Endothelial cell of umbilical vein (primary cell): Measurements from ENCODE around the gene GJB2. TPM values are rescaled to one million over a fixed set of nuclear protein-coding genes. Genes with fewer than 3 reads are reported as not detected.

ENCODE experiments used
- BruUV-seq: library from RNA; stranded (reverse); fragments of 400-500 nt; replicated peaks from 2 replicates; lab custom pipeline; 2021; lab: Mats Ljungman, UMichigan
- CTCF ChIA-PET: fragments of 300-600, 350-600 bp; sonication (Branson Sonifier 250); formaldehyde crosslinking; loops from one replicate; lab custom pipeline; 2021; ENCODE audit warnings: antibody characterized with exemption, inconsistent platforms; lab: Charles Lee
- POLR2A ChIA-PET: fragments of 300-600, 350-600 bp; sonication (Branson Sonifier 250); formaldehyde crosslinking; loops from one replicate; lab custom pipeline; 2021; ENCODE audit warnings: antibody characterized with exemption, inconsistent platforms; lab: Charles Lee
- DNase-seq: peaks from one replicate; pipeline ENCODE4 v3.0.0-alpha.2; 2011; ENCODE audit warnings: low read depth, low spot score
- FAIRE-seq: peaks from 2 replicates; lab custom pipeline; 2011; peaks lifted over from hg19 to GRCh38; lab: Jason Lieb, UNC
- H2AFZ ChIP-seq: 2 replicates; pipeline ENCODE4 v1.6.0; 2012; ENCODE audit warnings: low read depth, low read length, control low read depth, inconsistent platforms
- H3K27ac ChIP-seq: 2 replicates; pipeline ENCODE4 v1.5.1; 2011; ENCODE audit warnings: low read depth, mild to moderate bottlenecking, control low read depth, low read length, moderate library complexity; ENCODE audit not compliant: insufficient read depth
- H3K27me3 ChIP-seq, 2 experiments: 2 replicates each; pipeline versions ENCODE4 v1.6.0 to v1.6.1; 2011; ENCODE audit warnings: low read length in 2 of 2, mixed read lengths in 1 of 2; ENCODE audit not compliant: control insufficient read depth in 2 of 2, insufficient read depth in 2 of 2
- H3K36me3 ChIP-seq, 2 experiments: 2 replicates in 1 of 2; 3 replicates in 1 of 2; pipeline ENCODE4 v1.5.1; 2011; ENCODE audit warnings: low read length in 2 of 2, mild to moderate bottlenecking in 1 of 2, moderate library complexity in 1 of 2; ENCODE audit not compliant: control insufficient read depth in 2 of 2, insufficient read depth in 2 of 2; ENCODE audit errors: extremely low read depth in 1 of 2
- H3K4me1 ChIP-seq: 3 replicates; pipeline ENCODE4 v1.5.1; 2011; ENCODE audit warnings: mild to moderate bottlenecking, low read length; ENCODE audit not compliant: control insufficient read depth, insufficient read depth; ENCODE audit errors: extremely low read depth
- H3K4me2 ChIP-seq: 2 replicates; pipeline ENCODE4 v1.6.1; 2011; ENCODE audit warnings: low read length, control low read depth, mixed read lengths; ENCODE audit not compliant: insufficient read depth
- H3K4me3 ChIP-seq, 3 experiments: fragments of 200-600 bp in 1 of 3; sonication (generic), shearing (Covaris generic) in 1 of 3; replicated peaks in 1 of 3; 2 replicates each; pipeline ENCODE4 v1.5.1; 2011 to 2016; ENCODE audit warnings: control low read depth in 3 of 3, low read length in 3 of 3, mild to moderate bottlenecking in 2 of 3, inconsistent platforms in 1 of 3, low read depth in 1 of 3, moderate library complexity in 1 of 3; ENCODE audit not compliant: insufficient read depth in 1 of 3
- H3K79me2 ChIP-seq: 2 replicates; pipeline ENCODE4 v1.6.0; 2012; ENCODE audit warnings: low read length, inconsistent platforms; ENCODE audit not compliant: control insufficient read depth, insufficient read depth
- H3K9ac ChIP-seq: replicated peaks from 2 replicates; pipeline ENCODE3; 2011; ENCODE audit warnings: low read length, control low read depth; ENCODE audit not compliant: insufficient read depth; ENCODE audit errors: extremely low read depth
- H3K9me1 ChIP-seq: replicated peaks from 3 replicates; pipeline ENCODE4 v1.6.0; 2011; ENCODE audit warnings: mild to moderate bottlenecking, low read length; ENCODE audit not compliant: control insufficient read depth, insufficient read depth; ENCODE audit errors: extremely low read depth
- H3K9me3 ChIP-seq: replicated peaks from 2 replicates; pipeline ENCODE4 v1.5.1; 2012; ENCODE audit warnings: low read length, inconsistent platforms; ENCODE audit not compliant: control insufficient read depth, insufficient read depth
- H4K20me1 ChIP-seq: replicated peaks from 2 replicates; pipeline ENCODE3; 2011; ENCODE audit warnings: mild to moderate bottlenecking, low read length; ENCODE audit not compliant: control insufficient read depth, insufficient read depth; ENCODE audit errors: extremely low read depth
- CTCF ChIP-seq, 2 donors: IDR thresholded peaks; 1 replicate in 1 of 2; 2 replicates in 1 of 2; pipeline ENCODE4 v1.5.1; 2011; ENCODE audit warnings: low read length in 2 of 2, mild to moderate bottlenecking in 2 of 2, moderate library complexity in 2 of 2, control low read depth in 1 of 2, inconsistent platforms in 1 of 2, low read depth in 1 of 2; ENCODE audit not compliant: insufficient read depth in 1 of 2; ENCODE audit errors: extremely low read depth in 1 of 2
- EZH2 ChIP-seq: IDR thresholded peaks from 2 replicates; pipeline ENCODE4 v1.6.1; 2012; ENCODE audit warnings: borderline replicate concordance, low read depth, mild to moderate bottlenecking, moderate library complexity, low read length, inconsistent platforms; ENCODE audit not compliant: severe bottlenecking
- FOS ChIP-seq: IDR thresholded peaks from 2 replicates; pipeline ENCODE4 v1.6.1; 2011; ENCODE audit warnings: mild to moderate bottlenecking, low read length, moderate library complexity, borderline replicate concordance; ENCODE audit not compliant: insufficient read depth
- GATA2 ChIP-seq: IDR thresholded peaks from 2 replicates; pipeline ENCODE4 v1.7.0; 2011; ENCODE audit warnings: low read depth, mild to moderate bottlenecking, moderate library complexity, mixed read lengths, low read length; ENCODE audit not compliant: insufficient read length, insufficient read depth
- JUN ChIP-seq: IDR thresholded peaks from 2 replicates; pipeline ENCODE4 v1.6.1; 2011; ENCODE audit warnings: borderline replicate concordance, low read depth; ENCODE audit not compliant: insufficient read length, insufficient read depth
- MYC ChIP-seq: IDR thresholded peaks from one replicate; pipeline ENCODE4 v1.6.1; 2011; ENCODE audit warnings: mild to moderate bottlenecking, low read depth, low read length
- POLR2A ChIP-seq: IDR thresholded peaks from 2 replicates; pipeline ENCODE4 v1.6.1; 2012; ENCODE audit warnings: low read depth, mild to moderate bottlenecking, control low read depth, low read length
- POLR2AphosphoS5 ChIP-seq: IDR thresholded peaks from 2 replicates; pipeline ENCODE4 v1.6.1; 2012; ENCODE audit warnings: low read depth, mild to moderate bottlenecking, control low read depth, low read length, moderate library complexity; ENCODE audit not compliant: insufficient read depth
- dilution Hi-C: fragments of 300-500 bp; cut with MboI; formaldehyde crosslinking; loops from one replicate; pipeline ENCODE4 v1.15.0; 2019; ENCODE audit warnings: low sequenced_read_pairs; ENCODE audit not compliant: extremely low pct_ligation_motif_present
- intact Hi-C: fragments of 100-400 bp; cut with micrococcal nuclease; formaldehyde crosslinking; loops from one replicate; pipeline ENCODE4 v1.10.0; 2022
- polyA plus RNA-seq, 4 experiments: library from polyadenylated mRNA; depleted of rRNA in 3 of 4; stranded (reverse) in 3 of 4; unstranded in 1 of 4; fragments of >200 nt; gene quantifications; 2 replicates each; pipeline versions ENCODE4 v1.2.1 to v1.2.3, GENCODE V29; 2011 to 2012; ENCODE audit warnings: missing spikeins in 1 of 4
- total RNA-seq: library from RNA; stranded (reverse); gene quantifications from 2 replicates; pipeline ENCODE4 v1.2.3, GENCODE V29; 2021
- TF ChIP-seq, protein P1 (sequence below): IDR thresholded peaks from 2 replicates; pipeline ENCODE4 v1.6.1; 2011; ENCODE audit not compliant: insufficient read depth, insufficient read length

The GJB2 gene
- total and polyA plus RNA-seq, 2 donors (not counting 3 experiments of a cell fraction or from before 2014, with no cell fraction given): not detected

- Histone ChIP-seq H3K9me3 (no peaks in the 10 kb centered on the region), H3K4me3 (no peak overlapping the region), H3K9me1 (no peaks in the 10 kb centered on the region), H3K4me2 (no peak overlapping the region), H3K27me3 (peaks cover 6 to 11% of the 10 kb centered on the region in 2 experiments), H3K27ac (no peak overlapping the region), H3K79me2 (no peaks in the 10 kb centered on the region), H3K36me3 (no peaks in the 10 kb centered on the region), H3K4me1 (no peaks in the 10 kb centered on the region), H4K20me1 (no peaks in the 10 kb centered on the region), H2AFZ (no peak overlapping the region), H3K9ac (no peak overlapping the region)
- dilution Hi-C loops (no loop called here), intact Hi-C loops (no loop called here)
- TF ChIP-seq CTCF (IDR thresholded peaks at IDR 0.05; ENCODE audit: extremely low read depth in 1 of 2, insufficient read depth in 1 of 2, low read depth in 1 of 2, low read length in 2 of 2) (no peak), POLR2A (no peak), EZH2 (no peak), JUN (no peak), POLR2AphosphoS5 (no peak), FOS (no peak), GATA2 (no peak), MYC (no peak)
- TF ChIP-seq, protein P1, sequence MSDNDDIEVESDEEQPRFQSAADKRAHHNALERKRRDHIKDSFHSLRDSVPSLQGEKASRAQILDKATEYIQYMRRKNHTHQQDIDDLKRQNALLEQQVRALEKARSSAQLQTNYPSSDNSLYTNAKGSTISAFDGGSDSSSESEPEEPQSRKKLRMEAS: no peak
- CTCF ChIA-PET: no interaction called here
- POLR2A ChIA-PET: no interaction called here
- FAIRE-seq (no peak), DNase-seq (no peak)
- no TSS peak for BruUV-seq
These were observed 26.8 kb upstream of the GJB2 start for GRCh38 chr13:20219577-20219976.
